RPMI8226 (cell line): ENCODE data around the gene ACAT1.
"Not testable (repeated sequence)": the region's sequence is repeated elsewhere in the genome, so short reads cannot be mapped to it uniquely, and the experiment has no call there.

Experiments used
- DNase-seq: peaks from one replicate; pipeline ENCODE4 v3.0.0-alpha.2; 2015

The ACAT1 gene

DNA sequence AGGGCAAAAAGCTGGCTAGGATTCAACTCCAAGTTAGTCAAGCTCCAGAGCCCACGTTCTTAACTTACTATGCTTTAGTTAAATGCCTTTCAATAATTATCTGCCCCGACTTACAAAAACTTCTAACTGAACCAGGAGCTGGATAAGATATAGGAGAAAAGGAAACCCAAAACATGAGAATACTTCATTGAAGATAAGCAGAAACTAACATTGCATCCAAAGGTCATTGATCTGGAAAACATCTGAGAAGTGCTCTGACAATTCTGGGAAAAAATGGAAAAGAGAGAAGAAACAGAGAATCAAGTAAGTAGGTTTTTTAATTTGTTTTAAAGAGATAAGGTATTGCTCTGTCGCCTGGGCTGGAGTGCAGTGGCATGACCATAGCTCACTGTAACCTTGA is 27.2 kb downstream of the ACAT1 start:
- DNase-seq = no peak

DNA sequence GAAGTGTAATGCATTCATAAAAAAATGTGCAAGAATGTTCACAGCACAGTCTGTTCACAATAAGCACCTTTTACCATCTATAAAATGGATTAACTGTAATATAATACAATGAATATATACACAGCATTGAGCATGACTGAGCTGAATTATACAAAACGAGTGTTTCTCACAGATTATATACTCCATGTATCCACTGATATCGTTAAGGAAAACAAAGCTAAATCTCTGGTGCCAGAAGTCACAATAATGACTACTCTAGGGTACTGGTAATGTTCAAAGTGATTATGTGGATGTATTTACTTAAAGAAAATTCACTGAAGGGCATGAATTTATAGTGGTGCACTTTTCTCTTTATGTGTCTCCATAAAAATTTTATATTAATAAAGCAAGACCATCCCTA is 33.2 kb downstream of the ACAT1 start:
- DNase-seq = no peak

DNA sequence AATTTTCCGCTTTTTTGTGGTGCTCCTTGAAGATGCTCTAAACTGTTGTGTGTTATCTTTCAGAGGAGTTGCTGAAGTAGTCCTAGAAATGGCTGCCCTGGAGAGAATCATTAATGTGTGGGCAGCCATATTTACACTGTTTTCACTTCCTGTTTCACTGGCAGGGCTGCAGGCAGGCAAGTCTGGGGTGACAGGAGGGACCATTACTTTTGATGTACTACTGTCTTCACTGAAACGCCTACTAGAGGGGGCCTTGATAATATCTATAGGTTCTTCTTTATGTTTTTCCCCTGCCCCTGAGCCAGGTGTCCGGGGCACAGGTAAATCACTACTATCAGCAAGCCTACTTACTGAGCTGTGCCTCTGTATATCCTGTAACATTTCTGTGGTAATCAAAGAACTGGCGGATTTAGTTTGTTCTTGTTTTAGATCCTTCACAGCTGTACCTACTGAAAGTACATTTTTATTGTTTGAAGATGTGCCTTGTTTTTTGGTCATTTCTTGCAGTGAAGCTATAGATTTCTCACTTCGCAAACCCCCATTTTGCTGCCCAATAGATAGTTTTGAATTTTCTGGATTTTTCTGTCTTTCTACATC is 39.7 kb downstream of the ACAT1 start:
- peak; percentile 66 for DNase-seq

DNA sequence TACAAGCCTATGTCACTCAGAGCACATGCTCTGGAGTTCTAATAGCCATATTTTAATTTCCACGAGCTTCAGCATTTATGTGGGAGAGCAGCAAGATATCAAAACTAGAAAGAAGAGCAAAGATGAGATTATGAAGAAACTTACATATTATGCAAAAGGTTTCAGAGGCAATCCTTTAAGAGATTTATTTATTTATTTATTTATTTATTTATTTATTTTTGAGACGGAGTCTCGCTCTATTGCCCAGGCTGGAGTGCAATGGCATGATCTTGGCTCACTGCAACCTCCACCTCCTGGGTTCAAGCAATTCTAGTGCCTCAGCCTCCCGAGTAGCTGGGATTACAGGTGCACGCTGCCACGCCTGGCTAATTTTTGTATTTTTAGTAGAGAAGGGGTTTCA is 41.5 kb downstream of the ACAT1 start:
- not testable (repeated sequence) for DNase-seq

DNA sequence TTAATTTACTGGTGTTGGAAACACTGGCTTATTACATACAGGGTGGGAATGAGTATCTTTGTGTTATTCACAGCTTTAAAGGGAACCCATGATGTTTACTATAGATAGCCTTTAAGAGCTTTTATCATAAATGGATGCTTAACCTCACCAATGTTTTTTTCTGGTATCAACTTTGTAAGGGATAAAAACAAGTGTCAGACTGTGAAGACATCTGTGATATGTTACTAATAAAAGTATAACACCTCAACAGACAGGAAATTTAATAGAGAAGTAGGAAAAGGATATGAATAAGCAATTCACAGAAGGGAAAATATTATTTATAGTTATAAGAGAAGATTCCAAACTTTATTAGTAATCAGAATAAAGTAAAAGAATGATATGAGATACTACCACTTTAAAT is 46.3 kb downstream of the ACAT1 start:
- no peak for DNase-seq

DNA sequence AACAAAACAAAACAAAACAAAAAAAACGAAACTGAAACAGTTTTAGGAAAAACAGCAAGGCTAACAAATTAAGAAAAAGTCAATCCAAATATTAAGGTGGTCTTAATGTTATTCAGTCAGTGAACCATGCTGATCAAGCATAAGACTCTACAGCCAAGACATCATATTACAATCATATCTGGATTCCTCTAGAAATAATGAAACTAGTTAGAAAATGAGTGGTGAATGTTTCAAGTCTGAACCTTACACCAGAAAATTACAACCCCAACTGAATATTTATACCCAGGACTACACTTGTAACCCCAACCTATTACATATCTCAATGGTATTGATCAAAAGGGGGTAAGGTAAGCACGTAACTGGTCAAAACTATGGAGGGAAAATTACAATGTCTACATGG is 48.8 kb downstream of the ACAT1 start:
- DNase-seq = no peak

DNA sequence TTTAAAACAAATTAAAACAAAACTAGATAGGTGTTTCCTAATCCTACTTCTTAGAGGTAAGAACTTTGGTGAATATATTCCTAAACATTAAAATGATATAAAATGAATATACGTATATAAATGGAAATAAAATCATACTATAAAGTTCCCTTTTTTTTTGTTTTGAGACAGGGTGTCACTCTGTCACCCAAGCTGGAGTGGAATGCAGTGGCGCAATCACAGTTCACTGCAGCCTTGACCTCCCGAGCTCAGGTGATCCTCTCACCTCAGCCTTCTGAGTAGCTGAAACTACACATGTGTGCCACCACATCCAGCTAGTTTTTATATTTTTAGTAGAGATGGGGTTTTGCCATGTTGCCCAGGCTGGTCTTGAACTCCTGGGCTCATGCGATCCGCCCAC is 56.2 kb downstream of the ACAT1 start:
- no peak for DNase-seq

DNA sequence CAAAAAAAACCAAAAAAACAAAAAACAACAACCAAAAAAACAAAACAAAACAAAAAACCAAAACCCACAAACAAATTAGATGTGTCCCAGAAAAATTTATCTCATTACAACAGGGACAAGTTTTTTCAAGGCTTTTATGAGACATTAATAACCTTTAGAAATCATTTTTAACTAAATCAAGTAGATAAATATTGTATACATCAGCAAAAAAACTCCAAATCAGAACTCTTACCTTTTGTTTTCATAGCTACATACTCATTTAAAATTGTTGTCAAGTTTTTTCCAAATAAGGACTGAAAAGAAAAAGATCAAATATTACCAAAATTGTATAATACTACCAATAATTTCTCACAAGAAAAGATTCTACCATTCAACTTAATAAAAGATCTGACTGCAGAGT is 72.4 kb downstream of the ACAT1 start:
- DNase-seq = no peak

DNA sequence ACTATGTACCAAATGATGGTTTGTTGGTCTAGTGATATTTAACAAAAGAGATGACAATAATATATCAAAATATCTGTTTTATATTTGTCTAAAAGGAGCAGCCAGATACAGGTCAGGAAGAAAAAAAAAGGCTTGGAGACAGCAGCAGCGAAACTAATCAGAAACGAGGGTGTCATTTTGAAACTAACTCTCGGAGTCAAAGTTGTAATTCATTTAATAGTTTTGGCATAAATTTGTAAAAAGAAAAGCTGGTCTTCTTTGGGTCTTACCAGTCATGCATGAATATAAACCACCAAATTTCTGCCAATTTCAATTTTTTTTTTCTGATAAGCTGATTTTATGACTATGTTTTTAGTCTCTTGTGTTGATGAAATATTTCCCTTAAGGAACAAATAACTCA is 75.5 kb downstream of the ACAT1 start:
- no peak for DNase-seq
